ENCODE results near the gene CYYR1.

- TF ChIP-seq, protein P1, sequence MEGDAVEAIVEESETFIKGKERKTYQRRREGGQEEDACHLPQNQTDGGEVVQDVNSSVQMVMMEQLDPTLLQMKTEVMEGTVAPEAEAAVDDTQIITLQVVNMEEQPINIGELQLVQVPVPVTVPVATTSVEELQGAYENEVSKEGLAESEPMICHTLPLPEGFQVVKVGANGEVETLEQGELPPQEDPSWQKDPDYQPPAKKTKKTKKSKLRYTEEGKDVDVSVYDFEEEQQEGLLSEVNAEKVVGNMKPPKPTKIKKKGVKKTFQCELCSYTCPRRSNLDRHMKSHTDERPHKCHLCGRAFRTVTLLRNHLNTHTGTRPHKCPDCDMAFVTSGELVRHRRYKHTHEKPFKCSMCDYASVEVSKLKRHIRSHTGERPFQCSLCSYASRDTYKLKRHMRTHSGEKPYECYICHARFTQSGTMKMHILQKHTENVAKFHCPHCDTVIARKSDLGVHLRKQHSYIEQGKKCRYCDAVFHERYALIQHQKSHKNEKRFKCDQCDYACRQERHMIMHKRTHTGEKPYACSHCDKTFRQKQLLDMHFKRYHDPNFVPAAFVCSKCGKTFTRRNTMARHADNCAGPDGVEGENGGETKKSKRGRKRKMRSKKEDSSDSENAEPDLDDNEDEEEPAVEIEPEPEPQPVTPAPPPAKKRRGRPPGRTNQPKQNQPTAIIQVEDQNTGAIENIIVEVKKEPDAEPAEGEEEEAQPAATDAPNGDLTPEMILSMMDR (IDR thresholded peaks at IDR 0.05): no peak
- no peak for TF ChIP-seq POLR2A (IDR thresholded peaks at IDR 0.05)
These were observed 16.0 kb downstream of the CYYR1 start for GRCh38 chr21:26557106-26557505.

Data from Peyer's patch (tissue), 4 donors.